Lower leg skin (tissue), 3 donors: ENCODE data around the gene FAM120A.

Experiments
- CTCF ChIP-seq, 3 donors: fragments of 450-650 bp; IDR thresholded peaks; one replicate each; pipeline ENCODE4 v1.5.1; 2016; ENCODE audit warnings: antibody characterized with exemption in 3 of 3, mild to moderate bottlenecking in 3 of 3, moderate library complexity in 2 of 3
- POLR2A ChIP-seq, 2 donors: fragments of 450-650 bp; IDR thresholded peaks; one replicate each; pipeline ENCODE4 v1.6.1; 2016 to 2017; ENCODE audit warnings: antibody characterized with exemption in 2 of 2, mild to moderate bottlenecking in 1 of 2, moderate library complexity in 1 of 2

- TF ChIP-seq CTCF (IDR thresholded peaks at IDR 0.05) (no peak), POLR2A (IDR thresholded peaks at IDR 0.05) (no peak)
Measured at GRCh38 chr9:93465855-93466254, 14.4 kb downstream of the FAM120A start.
